GM12878 (cell line): ENCODE results near the gene CELF2. TPM values are rescaled to one million over a fixed set of nuclear protein-coding genes. Genes with fewer than 3 reads are reported as not detected.

Experiments
- CBX5 ChIP-seq: sonication (generic); IDR thresholded peaks from 2 replicates; pipeline ENCODE4 v1.6.1; 2016; ENCODE audit warnings: low read depth, moderate library complexity, mild to moderate bottlenecking, inconsistent platforms
- CHD2 ChIP-seq: IDR thresholded peaks from 2 replicates; pipeline ENCODE4 v1.6.1; 2011; ENCODE audit warnings: low read depth, low read length, improper control_type of control experiment, borderline replicate concordance
- CREM ChIP-seq: IDR thresholded peaks from 2 replicates; pipeline ENCODE4 v1.6.1; 2014; ENCODE audit warnings: antibody characterized with exemption, low read depth
- CTCF ChIP-seq, 3 experiments: IDR thresholded peaks in 2 of 3; conservative IDR thresholded peaks in 1 of 3; 2 replicates each; pipeline ENCODE4 v1.5.1; 2011; ENCODE audit warnings: low read depth in 3 of 3, low read length in 3 of 3, mild to moderate bottlenecking in 3 of 3, control low read depth in 2 of 3, moderate library complexity in 2 of 3, inconsistent platforms in 1 of 3, mixed read lengths in 1 of 3; ENCODE audit not compliant: control insufficient read depth in 2 of 3, insufficient read depth in 1 of 3; ENCODE audit errors: extremely low read depth in 1 of 3
- ELK1 ChIP-seq: IDR thresholded peaks from 2 replicates; pipeline ENCODE4 v1.6.1; 2012; ENCODE audit warnings: low read depth, low read length, improper control_type of control experiment
- HDAC6 ChIP-seq: fragments of 200-600 bp; sonication (generic); IDR thresholded peaks from one replicate; pipeline ENCODE4 v1.8.0; 2017; ENCODE audit warnings: antibody characterized with exemption; ENCODE audit not compliant: unreplicated experiment
- IKZF1 ChIP-seq: fragments of 450-650 bp; conservative IDR thresholded peaks from 2 replicates; pipeline ENCODE4 v1.6.1; 2017; ENCODE audit warnings: antibody characterized with exemption, mild to moderate bottlenecking
- LARP7 ChIP-seq: fragments of 450-650 bp; IDR thresholded peaks from 2 replicates; pipeline ENCODE4 v1.6.1; 2017; ENCODE audit warnings: mild to moderate bottlenecking
- MAX ChIP-seq: IDR thresholded peaks from 2 replicates; pipeline ENCODE4 v1.6.1; 2012; ENCODE audit warnings: low read depth, low read length, improper control_type of control experiment
- MEF2B ChIP-seq: fragments of 450-650 bp; IDR thresholded peaks from 2 replicates; pipeline ENCODE4 v1.6.1; 2018; ENCODE audit warnings: mild to moderate bottlenecking, moderate library complexity; ENCODE audit not compliant: partially characterized antibody, poor library complexity, severe bottlenecking
- MXI1 ChIP-seq: fragments of 150-350 bp; IDR thresholded peaks from 2 replicates; pipeline ENCODE4 v1.6.1; 2011; ENCODE audit warnings: low read depth, mild to moderate bottlenecking, inconsistent platforms, low read length, improper control_type of control experiment
- MYB ChIP-seq: fragments of 150-350 bp; IDR thresholded peaks from 2 replicates; pipeline ENCODE4 v1.6.1; 2014; ENCODE audit warnings: mild to moderate bottlenecking, low read depth, low read length, borderline replicate concordance
- NBN ChIP-seq: fragments of 450-650 bp; IDR thresholded peaks from 2 replicates; pipeline ENCODE4 v1.6.1; 2016
- NFYB ChIP-seq: IDR thresholded peaks from 2 replicates; pipeline ENCODE4 v1.6.1; 2011; ENCODE audit warnings: low read depth, mild to moderate bottlenecking, low read length, improper control_type of control experiment, moderate library complexity; ENCODE audit not compliant: insufficient read depth
- NR2C2 ChIP-seq: IDR thresholded peaks from 2 replicates; pipeline ENCODE4 v1.6.1; 2011; ENCODE audit warnings: borderline replicate concordance, low read depth; ENCODE audit not compliant: control insufficient read depth, insufficient read length
- PAX8 ChIP-seq: fragments of 450-650 bp; IDR thresholded peaks from 2 replicates; pipeline ENCODE4 v1.6.1; 2017; ENCODE audit warnings: mild to moderate bottlenecking, moderate library complexity
- POLR2A ChIP-seq: IDR thresholded peaks from 2 replicates; pipeline ENCODE4 v1.6.1; 2011; ENCODE audit warnings: low read depth, mild to moderate bottlenecking, low read length
- POLR2AphosphoS2 ChIP-seq: IDR thresholded peaks from 2 replicates; pipeline ENCODE4 v1.6.1; 2011; ENCODE audit warnings: low read depth, mild to moderate bottlenecking, low read length, improper control_type of control experiment, moderate library complexity
- RELA ChIP-seq: fragments of 450-650 bp; IDR thresholded peaks from 2 replicates; pipeline ENCODE4 v1.8.0; 2014; ENCODE audit warnings: borderline replicate concordance; ENCODE audit not compliant: partially characterized antibody
- RELB ChIP-seq: fragments of 450-650 bp; IDR thresholded peaks from 2 replicates; pipeline ENCODE4 v1.6.1; 2017; ENCODE audit warnings: low read depth, mild to moderate bottlenecking, moderate library complexity
- SIX5 ChIP-seq: IDR thresholded peaks from 2 replicates; pipeline ENCODE4 v1.6.1; 2011; ENCODE audit warnings: mild to moderate bottlenecking, low read depth, low read length, moderate library complexity; ENCODE audit not compliant: severe bottlenecking
- SMAD5 ChIP-seq: IDR thresholded peaks from 2 replicates; pipeline ENCODE4 v1.6.1; 2016; ENCODE audit warnings: antibody characterized with exemption, low read depth
- SREBF1 ChIP-seq: IDR thresholded peaks from 2 replicates; pipeline ENCODE4 v1.6.1; 2012; ENCODE audit warnings: mild to moderate bottlenecking, low read length
- WRNIP1 ChIP-seq: IDR thresholded peaks from 2 replicates; pipeline ENCODE4 v1.6.1; 2011; ENCODE audit warnings: low read depth, low read length, improper control_type of control experiment, borderline replicate concordance
- ZNF24 ChIP-seq: fragments of 450-650 bp; IDR thresholded peaks from 2 replicates; pipeline ENCODE4 v1.6.1; 2017; ENCODE audit warnings: antibody characterized with exemption, mild to moderate bottlenecking
- ZNF384 ChIP-seq: IDR thresholded peaks from 2 replicates; pipeline ENCODE4 v1.6.1; 2012; ENCODE audit warnings: low read depth, mild to moderate bottlenecking, low read length, improper control_type of control experiment, borderline replicate concordance
- polyA plus RNA-seq, 11 experiments: library from polyadenylated mRNA; depleted of rRNA in 4 of 11; unstranded in 6 of 11; stranded (reverse) in 5 of 11; fragments of >200 nt; fragmentation: Nextera tagmentation in 4 of 11; fragmentation: Illumina TruSeq in 1 of 11; extraction: Ambion mirVana in 4 of 11; extraction: Trizol in 1 of 11; gene quantifications; 1 replicate in 1 of 11; 2 replicates in 10 of 11; pipeline versions ENCODE4 v1.2.1 to v1.2.3, GENCODE V29; 2011 to 2016; ENCODE audit warnings: inconsistent platforms in 2 of 11, missing spikeins in 2 of 11, low read depth in 1 of 11
- total RNA-seq, 4 experiments: library from RNA; depleted of rRNA in 3 of 4; stranded (reverse); fragments of >200 nt in 3 of 4; fragmentation: Illumina TruSeq in 1 of 4; extraction: Trizol in 1 of 4; gene quantifications; 2 replicates each; pipeline versions ENCODE4 v1.2.1 to v1.2.3, GENCODE V29; 2013 to 2021

The CELF2 gene
- total and polyA plus RNA-seq, 10 of the 15 experiments (the other 5 are each of a cell fraction or from before 2014, with no cell fraction given) = 20.8 to 129 (median 86.3) TPM

GRCh38 chr10:11165591-11166543, 148.2 kb downstream of the CELF2 start (continued):
- TF ChIP-seq SMAD5 = peak; percentile 52; the same call in 1 of the 2 replicates
- TF ChIP-seq CHD2 = no peak
- TF ChIP-seq ELK1 = 0 out of 2 replicates have a peak, but pooled peaks have one; percentile 11
- TF ChIP-seq MXI1 = peak; percentile 71; the same call in 1 of the 2 replicates
- peak; percentile 52; the same call in 1 of the 2 replicates for TF ChIP-seq NBN
- peak; percentile 54; the same call in 1 of the 2 replicates for TF ChIP-seq POLR2A
- no peak for TF ChIP-seq HDAC6
- TF ChIP-seq RELA = no peak
- TF ChIP-seq CREM = peak; percentile 43; the same call in 1 of the 2 replicates
- TF ChIP-seq LARP7 = 0 out of 2 replicates have a peak, but pooled peaks have one; percentile 24
- no peak for TF ChIP-seq CBX5
- TF ChIP-seq NFYB = no peak
- TF ChIP-seq CTCF (IDR thresholded peaks at IDR 0.05 in 2 of 3, conservative IDR thresholded peaks at IDR 0.05 in 1 of 3; ENCODE audit: control insufficient read depth in 2 of 3, extremely low read depth in 1 of 3, insufficient read depth in 1 of 3, low read depth in 3 of 3, low read length in 3 of 3) = peak; percentile 66 to 89 (median 72)
- TF ChIP-seq POLR2AphosphoS2 = peak; percentile 56; the same call in 1 of the 2 replicates
- 0 out of 2 replicates have a peak, but pooled peaks have one; percentile 78 for TF ChIP-seq PAX8
- TF ChIP-seq NR2C2 = no peak
- peak; percentile 4 for TF ChIP-seq MEF2B
- TF ChIP-seq MAX = 0 out of 2 replicates have a peak, but pooled peaks have one; percentile 24
- TF ChIP-seq ZNF384 = no peak
- TF ChIP-seq ZNF24 = no peak
- TF ChIP-seq SIX5 = no peak
- peak; percentile 87; the same call in 1 of the 2 replicates for TF ChIP-seq IKZF1
- no peak for TF ChIP-seq WRNIP1
- TF ChIP-seq RELB = peak; percentile 58; the same call in 1 of the 2 replicates
- no peak for TF ChIP-seq SREBF1
- no peak for TF ChIP-seq MYB
